HG03442 (cell line): ENCODE results near the gene TPGS1.

Experiments used
- ATAC-seq: cut with Tn5 transposase; IDR thresholded peaks from one replicate; pipeline ENCODE4 v1.9.1; 2021; ENCODE audit warnings: mild to moderate bottlenecking, moderate library complexity; ENCODE audit not compliant: unreplicated experiment

TPGS1 gene

DNA sequence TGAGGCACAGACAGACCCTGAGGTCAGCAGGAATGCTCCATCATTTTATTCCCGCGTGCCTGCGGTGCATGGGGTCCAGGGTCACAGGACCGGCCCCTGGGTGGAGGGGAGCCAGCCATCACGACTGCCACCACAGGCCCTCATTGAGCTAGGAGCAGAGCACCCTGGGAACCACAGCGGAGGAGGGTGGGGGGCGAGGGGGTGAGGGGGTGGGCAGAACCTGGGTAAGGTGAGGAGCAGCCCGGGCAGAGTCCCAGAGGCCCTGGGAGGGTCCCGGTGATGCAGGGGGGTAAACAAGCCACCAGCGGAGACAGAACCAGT is 12.3 kb upstream of the TPGS1 start:
- ATAC-seq: no peak

DNA sequence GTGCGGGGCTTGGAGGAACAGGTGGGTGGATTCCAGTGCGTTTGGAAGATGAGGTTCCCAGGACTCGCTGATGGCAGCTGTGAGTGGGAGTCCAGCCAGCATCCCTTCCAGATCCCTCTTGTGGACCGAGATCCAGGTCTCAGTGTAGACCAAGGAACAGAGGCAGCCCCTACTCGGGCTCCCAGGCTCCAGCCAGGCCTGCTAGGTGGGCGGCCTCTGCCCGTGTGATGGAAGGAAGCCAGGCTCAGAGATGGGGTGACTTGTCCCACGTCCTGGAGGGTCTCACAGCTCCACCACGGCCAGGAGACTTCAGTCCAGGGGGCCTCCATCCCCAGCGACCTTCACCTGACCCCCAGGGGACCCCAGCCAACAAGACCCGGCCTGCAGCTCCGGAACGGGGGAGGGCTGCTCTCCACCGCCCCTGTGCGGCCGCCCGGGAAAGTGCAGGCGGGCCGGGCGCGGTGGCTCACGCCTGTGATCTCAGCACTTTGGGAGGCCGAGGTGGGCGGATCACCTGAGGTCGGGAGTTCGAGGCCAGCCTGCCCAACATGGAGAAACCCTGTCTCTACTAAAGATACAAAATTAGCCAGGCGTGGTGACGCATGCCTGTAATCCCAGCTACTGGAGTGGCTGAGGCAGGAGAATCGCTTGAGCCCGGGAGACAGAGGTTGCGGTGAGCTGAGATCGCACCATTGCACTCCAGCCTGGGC is 11.7 kb upstream of the TPGS1 start:
- ATAC-seq: no peak

- ATAC-seq: no peak
These were observed 11.1 kb upstream of the TPGS1 start, which contains the start of gene MADCAM1 for GRCh38 chr19:496112-496665. Gene MADCAM1 (plus strand): TSS chr19:496486. CDS start chr19:496500, 14 bp downstream.

DNA sequence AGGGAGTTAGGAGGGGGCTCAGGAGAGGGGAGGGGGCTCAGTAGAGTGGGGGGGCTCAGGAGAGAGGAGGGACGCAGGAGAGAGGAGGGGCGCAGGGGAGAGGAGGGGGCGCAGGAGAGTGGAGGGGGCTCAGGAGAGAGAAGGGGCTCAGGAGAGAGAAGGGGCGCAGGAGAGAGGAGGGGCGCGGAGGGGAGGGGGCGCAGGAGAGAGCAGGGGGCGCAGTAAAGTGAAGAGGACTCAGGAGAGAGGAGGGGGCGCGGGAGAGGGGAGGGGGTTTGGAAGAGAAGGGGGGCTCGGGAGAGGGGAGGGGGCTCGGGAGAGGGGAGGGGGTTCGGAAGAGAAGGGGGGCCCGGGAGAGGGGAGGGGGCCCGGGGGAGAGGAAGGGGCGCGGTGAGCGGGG is 10.3 kb upstream of the TPGS1 start:
- no peak for ATAC-seq

GRCh38 chr19:497491-497868 is 9.8 kb upstream of the TPGS1 start:
- no peak for ATAC-seq

DNA sequence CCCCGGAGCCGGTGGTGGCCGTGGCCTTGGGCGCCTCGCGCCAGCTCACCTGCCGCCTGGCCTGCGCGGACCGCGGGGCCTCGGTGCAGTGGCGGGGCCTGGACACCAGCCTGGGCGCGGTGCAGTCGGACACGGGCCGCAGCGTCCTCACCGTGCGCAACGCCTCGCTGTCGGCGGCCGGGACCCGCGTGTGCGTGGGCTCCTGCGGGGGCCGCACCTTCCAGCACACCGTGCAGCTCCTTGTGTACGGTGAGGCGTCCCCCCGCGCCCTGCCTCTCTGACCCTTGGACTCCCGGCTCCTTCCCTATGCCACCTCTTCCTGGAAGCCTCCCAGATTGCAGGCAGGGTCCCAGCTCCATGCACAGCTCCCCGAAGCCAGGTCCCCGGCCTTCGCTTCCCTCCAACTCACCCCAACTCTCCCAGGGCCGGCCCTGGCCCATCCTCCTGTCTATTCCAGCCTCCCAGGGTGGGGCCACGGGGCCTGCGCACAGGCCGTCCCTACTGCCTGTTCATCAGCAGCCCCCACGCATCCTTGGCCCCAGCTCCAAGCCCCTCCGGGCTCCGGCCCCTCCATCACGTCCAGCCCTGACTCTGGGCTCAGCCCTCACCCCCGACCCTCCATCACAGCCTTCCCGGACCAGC is 9.3 kb upstream of the TPGS1 start:
- no peak for ATAC-seq

- ATAC-seq: no peak
These were observed 8.8 kb upstream of the TPGS1 start for GRCh38 chr19:498511-498891.

- no peak for ATAC-seq
These were observed 8.2 kb upstream of the TPGS1 start for GRCh38 chr19:498977-499623.

- no peak for ATAC-seq
These were observed 5.7 kb upstream of the TPGS1 start for GRCh38 chr19:501646-502045.

DNA sequence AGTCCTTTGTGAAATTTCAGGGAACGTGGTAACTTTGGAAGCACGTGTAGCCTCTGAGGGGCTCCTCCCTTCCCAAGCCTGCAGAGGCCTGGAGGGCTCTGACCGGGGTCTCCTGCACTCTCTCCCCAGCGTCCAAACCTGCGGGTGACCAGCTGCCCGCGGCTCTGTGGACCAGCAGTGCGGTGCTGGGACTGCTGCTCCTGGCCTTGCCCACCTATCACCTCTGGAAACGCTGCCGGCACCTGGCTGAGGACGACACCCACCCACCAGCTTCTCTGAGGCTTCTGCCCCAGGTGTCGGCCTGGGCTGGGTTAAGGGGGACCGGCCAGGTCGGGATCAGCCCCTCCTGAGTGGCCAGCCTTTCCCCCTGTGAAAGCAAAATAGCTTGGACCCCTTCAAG is 2.7 kb upstream of the TPGS1 start:
- ATAC-seq: no peak

DNA sequence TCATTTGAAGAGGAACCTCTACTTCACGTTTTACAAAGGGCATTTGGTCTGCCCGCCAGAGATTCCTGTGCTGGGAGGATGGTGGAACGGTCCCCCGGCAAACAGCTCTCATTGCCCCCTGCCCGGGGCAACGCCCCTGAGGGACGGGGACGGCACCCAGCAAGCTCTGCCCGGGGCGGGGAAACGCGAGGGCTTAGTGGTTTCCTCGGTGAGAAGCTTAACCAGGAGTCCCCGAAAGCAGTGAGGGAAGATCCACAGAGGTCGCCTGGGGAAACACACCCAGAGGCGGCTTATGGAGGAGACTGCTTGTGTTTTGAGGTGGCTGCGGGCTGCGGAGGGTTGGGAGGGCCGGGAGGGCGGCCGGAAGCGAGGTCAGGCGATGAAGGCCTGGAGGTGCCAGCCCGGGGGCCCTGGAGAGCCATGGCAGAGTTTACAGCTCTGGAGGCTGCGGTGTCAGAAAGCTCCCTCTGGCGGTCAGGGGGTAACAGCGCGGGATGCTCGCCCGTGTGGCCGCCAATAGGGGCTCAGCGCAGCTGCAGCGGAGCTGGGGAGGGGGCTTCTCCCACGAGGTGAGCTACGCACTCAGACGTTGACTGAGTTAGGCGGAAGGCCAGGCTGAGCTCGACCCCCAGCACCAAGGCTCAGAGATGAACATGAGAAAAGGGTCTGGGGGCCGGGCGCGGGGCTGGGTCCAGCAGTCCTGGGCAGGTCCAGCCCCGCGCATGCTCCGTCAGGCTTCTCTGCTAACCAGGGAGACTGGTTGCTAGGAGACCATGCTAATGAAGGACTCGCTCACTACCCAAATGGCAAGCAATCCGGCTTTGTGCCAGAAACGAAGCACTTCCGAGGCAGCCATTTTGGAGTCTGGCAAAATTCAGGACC is 652 bp upstream of the TPGS1 start:
- ATAC-seq: peak; percentile 60

DNA sequence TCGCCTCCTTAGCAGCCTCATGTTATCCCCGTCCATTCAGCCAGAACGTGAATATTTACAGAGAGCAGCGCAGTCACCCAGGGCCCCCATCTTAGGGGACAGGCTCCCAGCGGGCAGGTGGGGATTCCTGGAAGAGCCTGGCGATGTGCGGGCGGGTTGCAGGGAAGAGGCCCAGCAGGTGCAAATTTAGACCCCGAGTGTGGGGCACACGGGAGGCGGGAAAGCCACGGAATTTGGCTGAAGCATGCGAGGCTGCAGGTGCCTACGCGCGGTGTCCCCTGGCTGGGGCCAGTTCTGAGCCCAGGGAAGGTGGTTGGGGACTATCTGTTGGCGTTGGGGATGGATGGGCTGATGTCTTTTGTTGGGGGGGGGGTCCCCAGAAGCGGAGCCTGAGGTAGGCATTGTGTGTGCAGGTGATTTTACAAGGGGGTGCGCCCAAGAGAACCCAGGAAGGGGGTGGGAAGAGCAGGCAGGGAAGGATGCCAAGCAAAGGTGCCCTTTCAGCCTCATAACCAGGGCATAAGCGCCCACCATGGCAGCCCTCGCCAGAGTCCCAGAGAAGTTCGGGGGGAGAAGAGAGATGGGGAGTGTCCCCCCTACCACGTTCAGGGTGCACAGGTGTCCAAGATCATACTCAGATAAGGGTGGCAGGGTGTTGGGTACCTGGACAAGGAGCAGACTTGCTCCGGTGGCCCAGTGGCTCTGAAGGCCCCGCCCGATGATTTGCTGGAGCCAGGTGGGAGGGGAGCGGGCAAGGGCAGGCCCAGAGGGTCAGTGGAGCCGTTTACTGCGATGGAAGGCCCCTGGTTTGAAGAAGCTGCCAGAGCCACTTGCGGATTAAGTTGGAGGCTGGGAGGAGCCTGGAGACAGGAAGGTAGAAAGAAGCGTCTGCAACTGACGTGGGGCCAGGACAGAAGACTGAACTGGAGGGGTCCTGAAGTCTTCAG is 1.2 kb downstream of the TPGS1 start:
- no peak for ATAC-seq

GRCh38 chr19:510606-511100 is 3.4 kb downstream of the TPGS1 start:
- ATAC-seq: no peak

GRCh38 chr19:511101-511851 is 4.0 kb downstream of the TPGS1 start:
- no peak for ATAC-seq

DNA sequence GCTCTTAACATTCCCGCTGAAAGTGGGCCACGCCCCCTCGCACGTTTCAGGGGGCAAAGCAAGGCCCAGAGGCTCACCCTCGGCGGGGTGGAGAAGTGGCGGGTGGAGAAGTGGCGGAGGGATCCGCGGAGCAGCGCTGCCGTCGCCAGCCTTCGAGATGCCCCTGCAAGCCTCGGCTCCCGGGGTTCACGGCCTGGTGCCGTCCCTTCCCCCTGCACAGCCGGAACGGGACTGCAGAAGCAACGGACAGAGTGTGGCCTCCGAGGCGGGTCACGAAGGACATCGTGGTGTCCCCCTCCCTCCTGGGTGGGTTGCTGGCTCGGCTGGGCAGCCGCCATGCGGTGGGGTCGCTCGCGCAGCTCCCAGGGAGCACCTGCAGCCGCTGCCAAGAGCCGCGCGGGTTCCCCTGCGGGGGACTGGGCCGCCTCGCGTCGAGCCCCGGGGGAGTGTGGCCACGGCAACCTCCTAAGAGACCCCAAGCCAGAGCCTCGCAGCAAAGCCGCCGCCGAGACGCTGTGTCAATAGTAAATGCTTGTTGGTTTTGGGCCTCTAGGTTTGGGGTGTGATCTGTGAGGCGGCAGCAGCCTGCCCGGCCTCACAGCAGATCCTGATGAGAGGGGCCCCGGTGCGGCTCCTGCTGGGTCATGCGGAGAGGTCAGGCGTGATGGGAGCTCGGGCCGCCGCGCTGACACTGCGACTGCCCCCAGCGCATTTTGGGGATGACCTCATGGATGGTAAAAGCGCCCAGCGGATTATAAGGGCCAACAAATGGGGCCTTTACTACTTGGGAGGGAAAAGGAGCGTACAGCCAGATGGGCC is 5.5 kb downstream of the TPGS1 start:
- ATAC-seq: no peak

GRCh38 chr19:513368-514165 is 6.3 kb downstream of the TPGS1 start:
- ATAC-seq: no peak

GRCh38 chr19:514166-514663 is 6.9 kb downstream of the TPGS1 start:
- no peak for ATAC-seq
